HG02938 (cell line): ENCODE data around the gene UBE2L3.
"Not testable (repeated sequence)": the region's sequence is repeated elsewhere in the genome, so short reads cannot be mapped to it uniquely, and the experiment has no call there.

Experiments used
- ATAC-seq: cut with Tn5 transposase; IDR thresholded peaks from one replicate; pipeline ENCODE4 v1.9.1; 2021; ENCODE audit warnings: mild to moderate bottlenecking, moderate library complexity; ENCODE audit not compliant: unreplicated experiment

UBE2L3 gene

DNA sequence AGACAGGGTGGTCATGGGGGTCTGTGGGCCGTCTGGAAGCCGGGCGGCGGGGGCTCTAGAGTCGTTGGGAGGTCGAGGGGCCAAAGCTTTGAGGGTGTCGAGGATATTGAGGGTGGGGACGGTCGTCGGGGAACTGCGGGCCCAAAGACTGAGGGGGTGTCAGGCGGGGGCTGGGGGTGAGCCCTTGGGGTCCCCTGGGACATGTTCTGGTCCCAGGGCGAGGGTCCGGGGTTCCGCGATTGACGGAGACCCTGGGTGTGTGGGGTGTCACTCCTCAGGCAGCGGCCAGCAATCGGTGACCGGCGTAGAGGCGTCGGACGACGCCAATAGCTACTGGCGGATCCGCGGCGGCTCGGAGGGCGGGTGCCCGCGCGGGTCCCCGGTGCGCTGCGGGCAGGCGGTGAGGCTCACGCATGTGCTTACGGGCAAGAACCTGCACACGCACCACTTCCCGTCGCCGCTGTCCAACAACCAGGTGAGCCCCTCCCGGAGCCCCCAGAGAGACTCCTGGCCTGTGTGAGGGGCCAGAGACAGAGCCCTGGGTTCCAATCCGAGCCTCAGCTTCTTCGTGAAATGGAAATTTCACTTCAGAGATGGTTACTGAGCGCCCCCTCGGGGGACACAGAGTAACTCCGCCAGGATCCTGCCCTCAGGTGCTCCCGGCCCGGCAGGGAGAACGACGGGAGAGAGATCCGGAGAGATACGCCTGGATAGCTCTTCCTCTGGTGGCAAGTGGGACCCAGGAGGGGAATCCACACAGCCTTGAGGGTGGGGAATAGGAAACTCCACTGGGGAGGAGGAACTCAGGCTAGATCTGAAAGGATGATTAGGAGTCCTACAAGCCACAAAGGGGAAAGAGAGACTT is 75.3 kb downstream of the UBE2L3 start:
- ATAC-seq: peak; percentile 2

DNA sequence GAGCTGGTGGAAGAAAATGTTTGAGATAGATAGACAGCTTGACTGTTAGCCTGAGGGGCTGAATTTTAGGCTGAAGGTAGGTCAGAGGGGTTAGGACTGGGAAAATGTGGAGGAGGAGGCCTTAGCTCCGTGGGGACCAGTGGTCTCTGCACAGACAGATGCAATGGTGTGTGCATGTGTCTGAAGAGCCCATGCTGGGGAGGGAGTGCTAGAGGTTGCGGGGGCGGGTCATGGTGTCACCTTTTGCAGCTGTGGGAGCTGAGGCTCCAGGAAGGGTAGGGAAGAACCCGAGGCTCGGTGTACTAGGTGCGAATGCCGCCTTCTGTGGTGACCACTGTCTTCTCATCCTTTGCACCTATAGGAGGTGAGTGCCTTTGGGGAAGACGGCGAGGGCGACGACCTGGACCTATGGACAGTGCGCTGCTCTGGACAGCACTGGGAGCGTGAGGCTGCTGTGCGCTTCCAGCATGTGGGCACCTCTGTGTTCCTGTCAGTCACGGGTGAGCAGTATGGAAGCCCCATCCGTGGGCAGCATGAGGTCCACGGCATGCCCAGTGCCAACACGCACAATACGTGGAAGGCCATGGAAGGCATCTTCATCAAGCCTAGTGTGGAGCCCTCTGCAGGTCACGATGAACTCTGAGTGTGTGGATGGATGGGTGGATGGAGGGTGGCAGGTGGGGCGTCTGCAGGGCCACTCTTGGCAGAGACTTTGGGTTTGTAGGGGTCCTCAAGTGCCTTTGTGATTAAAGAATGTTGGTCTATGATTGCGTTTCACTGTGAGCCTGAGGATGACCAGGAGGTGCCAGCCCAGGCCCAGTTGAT is 76.2 kb downstream of the UBE2L3 start:
- no peak for ATAC-seq

DNA sequence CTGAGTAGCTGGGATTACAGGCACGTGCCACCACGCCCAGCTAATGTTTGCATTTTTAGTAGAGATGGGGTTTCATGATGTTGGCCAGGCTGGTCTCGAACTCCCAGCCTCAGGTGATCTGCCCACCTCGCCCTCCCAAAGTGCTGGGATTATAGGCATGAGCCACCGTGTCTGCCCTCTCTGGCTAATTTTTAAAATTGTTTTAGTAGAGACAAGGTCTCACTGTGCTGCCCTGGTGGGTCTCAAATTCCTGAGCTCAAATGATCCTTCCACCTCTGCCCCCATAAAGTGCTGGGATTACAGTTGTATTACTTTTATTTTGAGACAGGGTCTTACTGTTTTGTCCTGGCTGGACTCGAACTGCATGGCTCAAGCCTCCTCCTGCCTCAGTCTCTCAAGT is 78.0 kb downstream of the UBE2L3 start:
- not testable (repeated sequence) for ATAC-seq

DNA sequence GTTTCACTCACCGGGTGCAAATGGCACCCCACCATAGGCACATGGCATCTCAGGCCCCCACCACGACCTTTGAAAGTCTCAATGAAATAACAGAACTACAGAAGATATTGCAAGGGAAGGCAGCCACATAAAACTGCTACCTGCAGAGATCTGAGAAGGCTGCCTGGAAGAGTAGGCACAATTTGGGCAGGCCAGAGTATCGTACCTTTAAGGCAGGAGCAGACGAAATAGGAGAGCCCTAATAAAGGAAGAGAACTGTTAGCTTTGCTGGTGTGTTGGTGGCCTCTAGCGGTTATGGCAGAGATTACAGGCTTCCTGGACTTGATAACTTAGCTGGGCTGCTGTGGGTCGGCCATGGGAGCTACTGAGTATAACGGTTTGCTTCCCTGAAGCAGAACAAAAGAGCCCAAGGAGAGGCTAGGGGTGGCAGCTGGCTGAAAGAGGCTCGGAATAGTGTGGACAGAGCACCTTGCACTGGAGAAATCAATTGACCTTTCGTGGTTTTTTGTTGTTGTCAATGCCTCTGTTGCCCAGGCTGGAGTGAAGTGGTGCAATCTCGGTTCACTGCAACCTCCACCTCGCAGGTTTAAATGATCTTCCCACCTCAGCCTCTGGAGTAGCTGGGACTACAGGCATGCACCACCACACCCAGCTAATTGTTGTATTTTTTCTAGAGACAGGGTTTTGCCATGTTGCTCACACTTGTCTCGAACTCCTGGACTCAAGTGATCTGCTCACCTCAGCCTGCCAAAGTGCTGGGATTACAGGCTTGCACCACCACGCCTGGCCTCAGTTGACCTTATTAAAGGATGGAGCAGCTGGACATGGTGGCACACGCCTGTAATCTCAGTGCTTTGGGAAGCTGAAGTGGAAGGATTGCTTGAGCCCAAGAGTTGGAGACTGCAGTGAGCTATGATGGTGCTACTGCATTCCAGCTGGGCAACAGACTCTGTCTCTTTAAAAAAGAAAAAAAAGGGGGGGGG is 79.4 kb downstream of the UBE2L3 start:
- no peak for ATAC-seq

DNA sequence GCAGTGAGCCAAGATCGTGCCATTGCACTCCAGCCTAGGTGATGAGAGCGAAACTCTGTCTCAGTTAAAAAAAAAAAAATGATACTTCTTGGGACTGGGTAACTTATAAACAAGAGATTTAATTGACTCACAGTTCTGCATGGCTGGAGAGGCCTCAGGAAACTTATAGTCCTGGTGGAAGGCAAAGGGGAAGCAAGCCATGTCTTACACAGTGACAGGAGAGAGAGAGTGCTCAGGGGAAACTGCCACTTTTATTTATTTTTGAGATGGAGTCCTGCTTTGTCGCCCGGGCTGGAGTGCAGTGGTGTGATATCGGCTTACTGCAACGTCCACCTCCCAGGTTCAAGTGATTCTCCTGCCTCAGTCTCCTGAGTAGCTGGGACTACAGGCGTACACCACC is 82.8 kb downstream of the UBE2L3 start:
- ATAC-seq: no peak

DNA sequence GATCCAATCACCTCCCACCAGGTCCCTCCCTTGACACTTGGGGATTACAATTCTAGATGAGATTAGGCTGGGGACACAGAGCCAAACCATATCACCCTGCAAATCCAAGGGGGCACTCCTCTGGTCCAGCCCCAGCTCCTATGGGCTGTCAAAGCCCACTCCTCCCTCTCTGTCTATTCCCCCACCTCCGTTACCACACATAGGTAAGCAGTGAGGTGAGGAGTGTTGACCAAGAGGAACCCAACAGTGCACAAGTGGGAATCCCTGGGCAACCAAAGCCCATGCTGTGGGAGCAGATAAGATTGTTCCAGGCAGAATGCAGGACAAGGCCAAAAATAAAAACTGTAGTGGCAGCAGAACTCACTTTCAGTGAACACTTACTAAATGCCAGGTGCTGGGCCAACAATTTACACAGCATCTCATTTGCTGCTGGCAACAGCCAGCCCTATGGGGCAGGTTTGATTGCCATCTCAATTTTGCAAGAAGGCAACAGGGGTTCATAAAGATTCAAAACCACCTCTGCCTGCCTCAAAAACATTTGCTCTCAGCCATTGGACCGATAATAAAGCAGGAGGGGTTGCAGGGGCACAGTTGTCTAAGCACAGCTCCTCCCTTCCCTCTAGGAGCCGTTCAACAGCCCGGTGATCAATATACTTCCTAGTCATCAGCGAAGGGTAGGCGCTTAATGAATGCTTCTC is 83.5 kb downstream of the UBE2L3 start:
- no peak for ATAC-seq

DNA sequence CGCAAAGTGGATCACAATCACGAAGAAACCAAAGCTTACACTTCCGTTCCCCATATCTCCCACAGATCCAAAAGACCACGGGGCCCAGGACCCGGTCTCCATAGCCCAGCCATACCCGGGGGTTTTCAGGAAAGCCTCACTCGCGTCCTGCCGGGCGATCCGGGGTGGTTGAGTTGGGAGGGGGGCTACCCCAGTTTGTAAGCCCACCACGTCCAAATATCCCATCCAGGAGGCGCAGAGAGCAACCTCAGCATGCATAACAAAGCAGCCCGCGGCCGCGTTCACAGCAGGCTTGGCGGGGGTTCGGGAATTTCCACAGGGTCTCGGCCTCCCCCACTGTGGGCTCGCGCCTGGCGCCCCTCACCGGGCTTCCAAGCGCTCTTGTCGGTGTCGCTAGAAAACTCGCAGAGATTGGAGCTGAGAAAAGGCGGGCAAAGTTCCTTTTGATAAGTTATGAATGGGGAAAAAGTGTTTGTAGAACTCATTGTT is 84.1 kb downstream of the UBE2L3 start:
- peak; percentile 25 for ATAC-seq

DNA sequence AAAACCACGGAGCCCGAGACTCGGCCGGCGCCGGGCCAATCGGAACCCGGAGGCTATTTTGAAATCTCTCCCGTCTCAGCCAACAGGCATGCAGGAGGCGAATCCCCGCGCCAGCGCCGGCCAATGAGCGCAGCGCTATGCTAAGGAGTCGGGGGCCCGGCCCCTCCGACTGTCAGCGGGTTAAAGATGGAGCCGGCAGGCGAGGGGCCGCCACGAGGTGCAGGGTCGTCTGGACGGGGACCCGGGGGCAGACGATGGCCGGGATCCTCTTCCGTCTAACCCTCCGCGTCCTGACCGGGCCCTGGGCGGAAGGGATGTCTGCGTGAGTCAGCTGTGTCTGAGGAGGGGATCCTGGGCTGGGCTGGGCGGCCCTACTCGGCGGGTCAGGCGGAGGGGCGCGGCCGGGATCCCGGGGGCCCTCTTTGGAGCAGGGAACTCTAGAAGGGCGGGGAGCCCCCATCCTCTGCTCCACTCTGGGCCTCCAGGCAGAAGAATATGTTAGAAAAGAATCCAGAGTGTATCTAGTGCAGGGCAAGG is 84.6 kb downstream of the UBE2L3 start:
- ATAC-seq: peak; percentile 79

DNA sequence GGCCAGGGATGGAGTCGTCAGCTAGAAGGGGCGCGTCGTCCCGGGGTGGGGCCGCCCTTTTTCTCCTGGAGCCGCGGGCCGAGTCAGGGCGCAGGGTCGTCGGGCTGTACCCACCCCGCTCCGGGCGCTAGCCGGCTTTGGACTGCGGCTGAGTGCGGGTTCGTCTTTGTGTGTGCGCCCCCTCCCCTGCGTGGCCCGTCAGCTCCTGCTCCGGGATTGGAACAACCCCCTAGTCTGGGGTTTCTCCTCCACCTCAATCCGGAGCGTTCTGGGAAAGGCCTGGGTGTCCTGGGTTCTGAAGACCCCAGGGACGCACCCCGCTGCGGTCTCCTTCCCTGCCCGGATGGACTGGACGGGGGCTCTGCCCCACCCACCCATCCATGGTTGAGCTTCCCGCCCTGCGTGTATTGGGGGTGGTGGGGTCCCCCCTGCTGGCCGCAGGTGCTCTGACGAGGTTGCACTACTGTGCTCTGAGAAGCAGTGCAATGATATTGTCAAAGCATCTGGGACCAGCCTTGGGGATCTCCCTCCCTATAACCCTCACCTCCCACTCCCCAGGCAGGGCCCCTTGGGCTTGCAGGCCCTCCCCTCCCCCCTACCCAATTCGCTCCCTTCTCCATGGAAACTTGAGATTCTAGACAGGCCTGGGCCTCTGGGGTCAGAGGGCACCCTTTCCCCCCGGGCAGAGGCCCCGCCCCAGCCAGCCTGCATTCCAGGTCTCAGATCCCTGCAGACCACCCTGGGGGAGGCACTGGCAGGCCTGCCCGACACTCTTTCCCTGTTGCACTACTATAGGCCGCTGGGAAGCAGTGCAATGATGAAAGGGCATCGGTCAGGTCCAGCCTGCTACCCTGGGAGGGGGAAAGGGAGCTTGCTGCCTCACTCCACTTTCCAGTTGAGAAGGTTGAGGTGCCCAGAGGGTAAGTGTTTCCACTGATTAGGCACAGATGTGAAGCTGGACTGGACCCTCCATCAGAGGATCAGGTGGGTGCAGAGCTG is 85.3 kb downstream of the UBE2L3 start:
- no peak for ATAC-seq

DNA sequence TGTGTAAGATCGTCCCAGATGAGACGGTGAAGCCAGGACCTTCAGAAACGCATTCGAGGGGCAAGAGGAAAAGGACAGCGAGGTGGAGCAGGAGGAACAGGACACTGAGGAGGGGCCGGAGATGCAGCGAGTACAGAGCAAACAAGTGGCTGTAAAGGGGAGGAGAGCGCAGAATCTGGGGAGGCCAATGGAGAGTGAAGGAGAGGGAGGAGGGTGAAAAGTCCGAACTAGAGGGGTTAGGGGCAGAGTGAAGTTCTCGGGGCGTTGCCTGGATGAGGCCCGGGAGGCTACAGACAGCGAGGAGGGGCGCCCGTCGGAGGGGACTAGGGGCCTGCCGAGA is 89.5 kb downstream of the UBE2L3 start:
- no peak for ATAC-seq

DNA sequence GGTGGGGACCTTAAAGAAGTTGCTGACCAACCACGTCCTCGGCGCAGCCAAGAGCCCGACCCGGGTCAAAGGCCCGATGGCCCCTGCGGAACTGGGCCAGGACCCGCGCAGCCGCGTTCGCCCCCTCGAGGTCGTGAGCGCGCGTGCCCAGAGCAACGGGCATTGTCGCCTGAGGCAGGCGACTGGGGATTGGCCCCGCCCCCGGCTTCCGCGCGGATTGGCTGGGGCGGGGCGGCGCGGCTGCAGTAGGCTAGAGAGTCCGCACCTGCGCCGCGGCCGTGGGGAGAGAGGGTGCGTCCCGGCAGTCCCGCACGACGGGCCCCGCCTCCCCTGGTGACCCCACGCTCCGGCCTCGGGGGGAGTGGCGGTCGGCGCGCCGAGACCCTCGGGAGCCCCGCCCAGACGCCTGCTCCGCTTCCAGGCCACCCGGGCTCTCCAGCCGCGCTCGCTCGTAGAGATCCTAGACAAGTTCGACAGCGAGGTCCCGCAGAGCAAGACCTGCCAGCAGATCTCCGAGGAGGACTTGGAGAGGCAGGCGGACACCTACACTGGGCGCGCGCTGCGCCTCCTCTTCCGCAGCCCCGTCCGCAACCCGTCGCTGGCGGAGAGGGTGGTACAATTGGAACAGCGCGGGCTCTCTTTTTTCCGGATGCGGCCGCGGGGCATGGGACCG is 90.0 kb downstream of the UBE2L3 start:
- ATAC-seq: peak; percentile 58

DNA sequence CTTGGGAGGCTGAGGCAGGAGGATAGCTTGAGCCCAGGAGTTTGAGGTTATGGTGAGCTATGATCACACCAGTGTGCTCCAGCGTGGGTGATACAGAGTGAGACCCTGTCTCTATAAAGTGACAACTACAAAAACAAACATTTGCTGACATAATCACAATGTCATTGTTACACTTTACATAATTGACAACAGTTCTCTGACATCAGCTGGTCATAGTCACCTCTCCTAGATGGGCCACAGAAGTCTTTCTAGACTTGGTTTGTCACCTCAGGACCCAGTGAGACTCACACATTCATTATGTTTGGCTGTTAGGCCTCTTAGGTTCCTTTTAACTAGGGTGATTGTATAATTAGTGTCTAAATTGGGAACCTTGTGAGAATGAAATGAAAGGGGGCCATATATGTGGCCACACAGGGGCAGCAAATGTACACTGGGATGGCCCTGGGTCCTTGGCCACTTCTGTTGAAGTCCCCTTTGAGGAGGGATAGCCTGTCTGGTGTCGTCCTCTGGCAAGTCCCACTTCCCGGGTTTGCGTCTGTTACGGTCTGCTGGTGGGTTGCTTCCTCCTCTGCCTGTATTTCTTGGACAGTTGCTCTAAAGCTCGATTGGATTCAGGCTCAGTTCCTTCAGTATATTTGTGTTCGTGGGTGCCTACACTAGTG is 92.5 kb downstream of the UBE2L3 start:
- ATAC-seq: no peak

DNA sequence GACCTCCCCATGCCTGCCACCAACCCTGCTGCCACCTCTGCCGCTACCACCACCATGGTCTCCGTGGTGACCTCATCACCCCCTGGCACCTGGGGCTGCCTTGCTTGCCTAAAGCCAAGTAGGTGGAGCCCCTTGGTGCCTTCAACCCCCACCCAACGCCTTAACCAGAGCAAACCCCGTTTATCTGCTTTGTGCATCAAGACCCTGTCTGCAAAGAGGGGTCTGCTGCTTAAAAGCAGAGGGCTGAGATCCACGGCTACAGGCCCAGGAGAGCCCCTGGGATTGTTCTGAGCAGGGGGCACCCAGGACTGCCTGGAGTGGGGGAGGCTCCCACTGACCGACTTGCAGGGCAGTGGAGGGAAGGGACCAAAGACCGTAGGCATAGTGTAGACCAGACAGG is 93.4 kb downstream of the UBE2L3 start:
- no peak for ATAC-seq

DNA sequence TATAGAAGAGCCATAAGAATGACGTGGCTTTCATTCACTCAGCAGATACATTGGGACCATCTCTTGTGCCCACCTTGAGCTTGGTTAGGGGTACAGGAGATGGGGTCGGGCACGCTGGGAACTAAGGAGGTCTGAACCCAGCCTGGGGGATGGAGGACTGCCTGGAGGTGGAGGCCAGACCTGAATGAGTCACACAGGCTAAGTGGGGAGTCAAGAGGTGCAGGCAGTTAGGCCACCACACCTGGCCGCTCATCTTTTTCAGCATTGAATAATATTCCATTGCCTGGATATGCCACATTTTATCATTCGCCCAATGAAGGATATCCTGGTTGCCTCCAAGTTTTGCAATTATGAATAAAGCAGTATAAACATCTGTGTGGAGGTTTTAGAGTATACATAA is 94.5 kb downstream of the UBE2L3 start:
- no peak for ATAC-seq

DNA sequence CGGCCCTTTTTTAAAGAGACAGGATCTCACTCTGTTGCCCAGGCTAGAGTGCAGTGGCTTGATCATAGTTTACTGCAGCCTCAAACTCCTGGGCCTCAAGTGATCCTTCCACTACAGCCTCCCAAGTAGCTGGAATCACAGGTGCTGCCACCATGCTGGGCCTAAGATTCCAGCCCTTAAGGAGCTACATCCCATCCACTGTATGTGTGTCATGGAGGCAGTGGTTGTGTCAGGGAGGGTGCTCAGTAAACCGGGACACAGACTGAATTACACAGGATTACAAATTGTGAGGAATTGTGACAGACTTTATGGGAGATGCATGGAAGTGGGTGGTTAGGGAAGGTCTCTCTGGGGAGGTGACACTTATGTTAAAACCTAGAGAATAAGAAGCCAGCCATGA is 96.2 kb downstream of the UBE2L3 start:
- no peak for ATAC-seq

DNA sequence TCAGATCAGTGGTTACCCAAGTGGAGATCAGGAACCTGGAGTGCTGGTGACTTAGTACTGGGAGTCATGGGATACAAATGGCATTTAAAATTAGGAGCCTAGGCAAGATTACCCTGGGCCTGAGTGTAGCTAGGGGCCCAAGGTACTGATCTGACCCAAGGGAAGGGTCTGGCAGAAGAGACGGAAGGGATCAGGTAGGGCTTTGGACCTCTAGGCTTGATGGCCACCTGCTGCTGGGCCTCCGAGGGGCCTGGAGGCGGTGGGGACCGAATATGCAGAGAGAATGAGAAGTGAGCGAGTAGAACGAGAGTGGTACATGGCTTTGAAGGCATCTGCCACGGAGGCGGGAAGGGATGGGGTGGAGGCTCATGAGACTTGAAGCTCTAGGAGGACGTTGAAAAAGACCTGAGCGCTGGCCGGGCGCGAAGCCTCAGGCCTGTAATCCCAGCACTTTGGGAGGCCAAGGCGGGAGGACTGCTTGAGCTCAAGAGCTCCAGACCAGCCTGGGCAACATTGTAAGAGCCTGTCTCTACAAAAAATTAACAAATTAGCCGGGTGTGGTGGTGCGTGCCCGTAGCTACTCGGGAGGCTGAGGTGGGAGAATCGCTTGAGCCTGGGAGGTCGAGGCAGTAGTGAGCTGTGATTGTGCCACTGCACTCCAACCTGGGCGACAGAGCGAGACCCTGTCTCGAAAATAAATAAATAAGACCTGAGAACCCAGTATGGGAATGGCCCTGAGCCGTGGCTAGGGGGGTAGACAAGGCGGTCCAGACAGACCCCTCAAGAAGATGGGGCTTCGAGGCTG is 97.7 kb downstream of the UBE2L3 start:
- ATAC-seq: no peak

DNA sequence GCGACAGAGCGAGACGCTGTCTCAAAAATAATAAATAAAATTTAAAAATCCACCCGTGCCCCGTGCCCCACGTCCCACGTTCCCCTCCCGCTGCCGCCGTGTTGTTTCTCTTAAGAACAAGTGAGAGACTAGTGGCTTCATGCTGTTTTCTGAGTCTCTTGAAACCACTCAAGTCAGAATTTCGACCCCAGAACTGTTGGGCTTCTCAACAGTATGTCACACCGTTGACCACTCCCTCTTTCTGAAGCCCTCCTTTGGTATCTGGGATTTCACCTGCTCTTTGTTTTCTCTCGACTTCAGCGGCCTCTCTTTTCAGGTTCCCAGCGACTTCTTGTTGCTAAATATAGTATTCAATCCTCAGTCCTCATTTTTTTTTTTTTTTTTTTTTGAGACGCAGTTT is 99.3 kb downstream of the UBE2L3 start:
- no peak for ATAC-seq
